IMR-90 (cell line): ENCODE results near the gene CHPF. TPM values are rescaled to one million over a fixed set of nuclear protein-coding genes. Genes with fewer than 3 reads are reported as not detected.

Experiments used
- ATAC-seq: fragments of 200-7000 bp; cut with Tn5 transposase; 2 replicates; pipeline ENCODE4 v1.9.1; 2020; ENCODE audit warnings: low read depth, mild to moderate bottlenecking, moderate library complexity
- BruUV-seq: library from RNA; stranded (reverse); fragments of 400-500 nt; replicated peaks from 2 replicates; lab custom pipeline; 2021; lab: Mats Ljungman, UMichigan
- CTCF ChIA-PET: fragments of 300-600 bp; formaldehyde crosslinking; extraction: SDS; loops from one replicate; lab custom pipeline; 2021; ENCODE audit warnings: antibody characterized with exemption; lab: Yijun Ruan, JAX
- POLR2A ChIA-PET: fragments of 300-600 bp; sonication (Branson Sonifier 250); formaldehyde crosslinking; loops from one replicate; lab custom pipeline; 2022; ENCODE audit warnings: antibody characterized with exemption; ENCODE audit not compliant: unreplicated experiment; lab: Charles Lee
- DNase-seq: peaks from one replicate; pipeline ENCODE4 v3.0.0; 2013
- H2AFZ ChIP-seq: replicated peaks from 2 replicates; pipeline ENCODE3; 2013; ENCODE audit warnings: low read length, mild to moderate bottlenecking; ENCODE audit not compliant: poor library complexity
- H2AK5ac ChIP-seq: 2 replicates; pipeline ENCODE4 v1.6.1; 2013; ENCODE audit warnings: low read depth, low read length, inconsistent platforms
- H2AK9ac ChIP-seq: replicated peaks from 2 replicates; pipeline ENCODE3; 2013; ENCODE audit warnings: mild to moderate bottlenecking, low read depth, low read length, moderate library complexity; ENCODE audit not compliant: poor library complexity
- H2BK120ac ChIP-seq: 2 replicates; pipeline ENCODE4 v1.6.1; 2013; ENCODE audit warnings: low read depth, low read length, inconsistent platforms
- H2BK15ac ChIP-seq: 3 replicates; pipeline ENCODE4 v1.6.1; 2013; ENCODE audit warnings: low read depth, low read length, inconsistent platforms
- H2BK20ac ChIP-seq: 2 replicates; pipeline ENCODE4 v1.6.1; 2013; ENCODE audit warnings: low read depth, mild to moderate bottlenecking, inconsistent platforms, low read length, moderate library complexity
- H2BK5ac ChIP-seq: 2 replicates; pipeline ENCODE4 v1.6.1; 2013; ENCODE audit warnings: mild to moderate bottlenecking, low read depth, low read length, inconsistent platforms; ENCODE audit not compliant: poor library complexity, severe bottlenecking
- H3K14ac ChIP-seq: replicated peaks from 2 replicates; pipeline ENCODE4 v1.6.1; 2013; ENCODE audit warnings: low read depth, low read length, inconsistent platforms
- H3K18ac ChIP-seq: 2 replicates; pipeline ENCODE4 v1.6.1; 2013; ENCODE audit warnings: low read depth, low read length, control low read depth
- H3K23ac ChIP-seq: 2 replicates; pipeline ENCODE4 v1.6.1; 2013; ENCODE audit warnings: low read depth, low read length, inconsistent platforms
- H3K27ac ChIP-seq: 2 replicates; pipeline ENCODE4 v1.5.1; 2013; ENCODE audit warnings: mild to moderate bottlenecking, control low read depth, low read length; ENCODE audit not compliant: insufficient read depth
- H3K27me3 ChIP-seq: 2 replicates; pipeline ENCODE4 v1.6.1; 2013; ENCODE audit warnings: low read length; ENCODE audit not compliant: control insufficient read depth, insufficient read depth
- H3K36me3 ChIP-seq: 2 replicates; pipeline ENCODE4 v1.6.1; 2013; ENCODE audit warnings: low read length, mixed read lengths; ENCODE audit not compliant: control insufficient read depth, insufficient read depth
- H3K4ac ChIP-seq: 2 replicates; pipeline ENCODE4 v1.6.1; 2013; ENCODE audit warnings: low read depth, low read length, inconsistent platforms
- H3K4me1 ChIP-seq: 2 replicates; pipeline ENCODE4 v1.6.1; 2013; ENCODE audit warnings: low read length, mixed read lengths; ENCODE audit not compliant: control insufficient read depth, insufficient read depth
- H3K4me2 ChIP-seq: 2 replicates; pipeline ENCODE4 v1.6.1; 2013; ENCODE audit warnings: low read depth, mild to moderate bottlenecking, control low read depth, low read length, moderate library complexity
- H3K4me3 ChIP-seq: 2 replicates; pipeline ENCODE4 v1.5.1; 2013; ENCODE audit warnings: low read depth, mild to moderate bottlenecking, control low read depth, low read length, moderate library complexity; ENCODE audit not compliant: insufficient read depth
- H3K56ac ChIP-seq: 2 replicates; pipeline ENCODE4 v1.6.1; 2013; ENCODE audit warnings: low read length, inconsistent platforms; ENCODE audit not compliant: insufficient read depth; ENCODE audit errors: extremely low read depth
- H3K79me1 ChIP-seq, 2 experiments: 2 replicates each; pipeline ENCODE4 v1.6.1; 2013; ENCODE audit warnings: low read length in 2 of 2, inconsistent platforms in 1 of 2, low read depth in 1 of 2
- H3K9ac ChIP-seq: 2 replicates; pipeline ENCODE4 v1.6.1; 2013; ENCODE audit warnings: low read depth, low read length, control low read depth
- H3K9me1 ChIP-seq: 2 replicates; pipeline ENCODE4 v1.6.1; 2013; ENCODE audit warnings: low read length, inconsistent platforms; ENCODE audit not compliant: insufficient read depth
- H3K9me3 ChIP-seq: 2 replicates; pipeline ENCODE4 v1.6.1; 2013; ENCODE audit warnings: low read length; ENCODE audit not compliant: control insufficient read depth, insufficient read depth
- H4K20me1 ChIP-seq: 2 replicates; pipeline ENCODE4 v1.6.1; 2013; ENCODE audit warnings: low read length, inconsistent platforms; ENCODE audit not compliant: insufficient read depth
- H4K5ac ChIP-seq: 2 replicates; pipeline ENCODE4 v1.6.1; 2013; ENCODE audit warnings: mild to moderate bottlenecking, low read depth, low read length, control low read depth
- H4K8ac ChIP-seq, 2 experiments: 2 replicates each; pipeline ENCODE4 v1.6.1; 2013; ENCODE audit warnings: low read depth in 2 of 2, low read length in 2 of 2, control low read depth in 1 of 2, inconsistent platforms in 1 of 2
- H4K91ac ChIP-seq: 2 replicates; pipeline ENCODE4 v1.6.1; 2013; ENCODE audit warnings: low read depth, low read length, inconsistent platforms; ENCODE audit not compliant: insufficient read depth
- CEBPB ChIP-seq: IDR thresholded peaks from 2 replicates; pipeline ENCODE4 v1.6.1; 2012; ENCODE audit warnings: low read depth, low read length, improper control_type of control experiment
- CTCF ChIP-seq: conservative IDR thresholded peaks from 2 replicates; pipeline ENCODE4 v1.5.1; 2012; ENCODE audit warnings: mild to moderate bottlenecking, low read depth, low read length, improper control_type of control experiment
- FOS ChIP-seq: fragments of 150-350 bp; IDR thresholded peaks from 2 replicates; pipeline ENCODE4 v1.6.1; 2016; ENCODE audit warnings: low read depth, low read length
- MAZ ChIP-seq: IDR thresholded peaks from 2 replicates; pipeline ENCODE4 v1.6.1; 2012; ENCODE audit warnings: low read depth, mild to moderate bottlenecking, low read length, improper control_type of control experiment, moderate library complexity, borderline replicate concordance
- MXI1 ChIP-seq: IDR thresholded peaks from 2 replicates; pipeline ENCODE4 v1.6.1; 2012; ENCODE audit warnings: low read depth, mild to moderate bottlenecking, low read length, moderate library complexity, borderline replicate concordance
- NFE2L2 ChIP-seq: fragments of 150-350 bp; IDR thresholded peaks from 2 replicates; pipeline ENCODE4 v1.6.1; 2016; ENCODE audit warnings: low read depth, mild to moderate bottlenecking, low read length
- RCOR1 ChIP-seq: IDR thresholded peaks from 2 replicates; pipeline ENCODE4 v1.6.1; 2012; ENCODE audit warnings: mild to moderate bottlenecking, low read length, improper control_type of control experiment; ENCODE audit not compliant: insufficient replicate concordance
- RFX5 ChIP-seq: IDR thresholded peaks from 2 replicates; pipeline ENCODE4 v1.8.0; 2012; ENCODE audit warnings: low read depth, mild to moderate bottlenecking, low read length, moderate library complexity
- USF2 ChIP-seq: fragments of 150-350 bp; IDR thresholded peaks from 2 replicates; pipeline ENCODE4 v1.6.1; 2017; ENCODE audit warnings: mild to moderate bottlenecking, antibody characterized with exemption, low read length, low read depth
- WGBS, 2 experiments: methylation state at CpG; one replicate each; pipeline versions ENCODE4 v1.1.5 to v1.1.7; 2013; ENCODE audit warnings: missing lambda C conversion rate in 2 of 2; ENCODE audit not compliant: insufficient read length in 1 of 2; ENCODE audit errors: extremely low coverage in 2 of 2; 5-methylcytosine and 5-hydroxymethylcytosine counted together
- dilution Hi-C: fragments of 300-500 bp; cut with HindIII; formaldehyde crosslinking; loops from one replicate; pipeline ENCODE4 v1.14.3; 2018; ENCODE audit warnings: low sequenced_read_pairs; ENCODE audit not compliant: unreplicated experiment
- in situ Hi-C: fragments of 300-500 bp; cut with MboI; formaldehyde crosslinking; loops from 3 replicates; pipeline ENCODE4 v1.14.3; 2019; ENCODE audit warnings: low sequenced_read_pairs, inconsistent platforms, mixed read lengths
- intact Hi-C: fragments of 100-400 bp; cut with micrococcal nuclease; formaldehyde crosslinking; loops from 2 replicates; pipeline ENCODE4 v1.10.0; 2022
- polyA plus RNA-seq, 3 experiments: library from polyadenylated mRNA; depleted of rRNA; stranded (reverse); fragments of >200 nt; gene quantifications; 2 replicates each; pipeline ENCODE4 v1.2.3, GENCODE V29; 2012; ENCODE audit warnings: low replicate concordance in 1 of 3
- total RNA-seq: library from RNA; depleted of rRNA; stranded (reverse); fragments of >200 nt; gene quantifications from 2 replicates; pipeline ENCODE4 v1.2.3, GENCODE V29; 2012

Gene CHPF
- total and polyA plus RNA-seq, 2 of the 4 experiments (the other 2 are of a cell fraction) = 24.0 to 115 TPM

- Histone ChIP-seq H4K91ac (no peak overlapping the region), H3K4me3 (no peak overlapping the region), H3K56ac (no peak overlapping the region), H4K20me1 (peaks cover 14% of the 10 kb centered on the region), H3K14ac (no peak overlapping the region), H2BK20ac (no peak overlapping the region), H3K27me3 (peaks cover 18% of the 10 kb centered on the region), H4K5ac (no peak overlapping the region), H2AFZ (no peak overlapping the region), H3K23ac (no peak overlapping the region), H3K36me3 (peaks cover 23% of the 10 kb centered on the region), H2AK5ac (no peak overlapping the region), H2BK5ac (no peak overlapping the region), H3K9me1 (0 out of 2 replicates have a peak, but pooled peaks cover 1% of the 10 kb centered on the region), H3K9me3 (no peaks in the 10 kb centered on the region), H3K4me1 (peaks cover 16% of the 10 kb centered on the region), H3K18ac (no peak overlapping the region), H4K8ac (no peak overlapping the region), H3K4ac (no peak overlapping the region), H3K4me2 (no peak overlapping the region), H2BK120ac (no peak overlapping the region), H3K79me1 (peaks cover 4 to 24% of the 10 kb centered on the region in 2 experiments; a peak in 2 of 4 replicates), H3K9ac (no peak overlapping the region), H2BK15ac (no peak overlapping the region), H2AK9ac (no peak overlapping the region), H3K27ac (no peak overlapping the region)
- ChIA-PET CTCF (no interaction called here), POLR2A (no interaction called here)
- TF ChIP-seq CEBPB (no peak), RCOR1 (no peak), USF2 (no peak), RFX5 (no peak), MXI1 (no peak), FOS (no peak), NFE2L2 (no peak), CTCF (no peak), MAZ (no peak)
- no TSS peak for BruUV-seq
- intact Hi-C loops (no loop called here), in situ Hi-C loops (no loop called here), dilution Hi-C loops (no loop called here)
- 75% methylated on average over 5 of the region's 16 CpGs; no CpG with 5 or more reads in 1 of the 2 experiments for WGBS, 2 experiments
- ATAC-seq (no peak), DNase-seq (no peak)
Observed at GRCh38 chr2:219536425-219536824, 7.2 kb downstream of the CHPF start.
